NCI-H1105 treated with DMSO at 0.1 percent for 48 hours (cell line): ENCODE measurements around the gene SNAP25.

Source experiments
- DNase-seq: peaks from one replicate; lab custom pipeline; 2025; lab: John Stamatoyannopoulos, UW

SNAP25 gene

DNA sequence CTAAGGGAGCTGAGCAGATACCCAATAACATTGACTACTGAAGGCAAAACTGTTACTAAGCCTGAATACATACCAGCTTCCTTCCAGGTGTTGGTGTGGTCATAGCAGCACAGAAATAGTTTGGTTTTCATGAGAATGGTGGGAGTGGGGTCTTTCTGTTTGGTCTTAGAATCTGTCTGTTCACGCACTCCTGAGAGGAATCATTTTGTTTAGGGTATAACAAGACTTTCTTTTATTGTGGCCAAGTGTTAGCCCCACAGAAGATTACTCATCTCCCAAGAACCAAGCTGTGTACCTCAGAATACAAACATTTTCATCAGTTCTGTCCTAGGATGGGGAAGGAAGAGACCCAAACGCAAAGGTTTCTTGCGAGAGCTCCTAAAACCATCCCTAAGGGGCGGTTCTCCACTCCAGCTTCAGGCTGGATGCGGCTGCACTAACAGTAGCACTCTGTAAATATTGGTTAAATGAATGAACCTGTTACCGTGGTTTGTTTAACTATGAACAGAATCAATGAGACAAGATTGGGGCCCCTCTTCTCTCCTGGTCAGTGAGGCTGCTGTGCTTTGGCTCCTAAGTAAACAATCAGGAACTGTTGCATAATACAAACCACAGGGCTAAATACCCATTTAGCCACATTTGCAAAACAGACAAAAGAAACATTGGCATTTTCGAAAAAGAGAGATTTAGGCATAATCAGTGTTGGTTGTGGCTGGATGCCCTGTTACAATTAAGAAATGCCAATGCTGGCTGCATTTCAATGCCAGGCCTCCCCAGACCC lies 44.9 kb downstream of the SNAP25 start:
- DNase-seq = no peak

DNA sequence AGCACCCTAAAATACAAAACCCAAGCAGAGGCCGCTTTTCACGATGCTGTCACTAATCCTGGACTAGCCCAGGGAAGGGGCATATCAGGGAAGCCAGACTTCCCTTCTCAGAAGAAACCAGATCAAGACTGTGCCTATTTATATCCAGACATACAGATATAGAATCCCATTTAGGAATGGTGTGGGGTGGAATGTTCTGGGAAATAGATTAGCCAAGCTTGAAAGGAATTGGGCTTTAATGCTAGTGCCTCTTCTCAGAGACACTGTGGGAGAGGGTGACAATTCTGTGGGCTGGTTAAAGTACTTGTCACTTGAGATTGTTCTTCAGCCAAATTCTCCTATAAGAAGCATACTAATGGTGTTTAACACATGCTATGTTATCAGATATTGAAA lies 45.5 kb downstream of the SNAP25 start:
- no peak for DNase-seq

DNA sequence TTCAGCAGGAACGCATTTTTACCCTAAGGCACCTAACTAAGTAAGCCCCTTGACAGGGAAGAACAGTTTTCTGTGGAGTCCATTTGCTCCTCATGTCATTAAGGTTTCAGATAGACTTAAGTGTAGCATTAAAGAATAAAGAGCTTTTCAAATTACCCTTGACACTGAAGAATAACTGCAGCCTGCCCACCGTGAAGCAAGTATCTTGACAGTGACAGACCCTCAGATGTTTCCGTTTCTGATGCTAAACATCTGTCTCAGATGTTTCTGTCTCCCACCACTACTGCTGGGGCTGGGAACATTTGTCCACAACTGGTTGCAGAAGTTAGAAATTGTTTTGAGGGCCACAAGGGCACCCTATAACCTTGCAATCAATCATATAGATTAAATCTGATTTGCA lies 50.0 kb downstream of the SNAP25 start:
- DNase-seq = no peak

DNA sequence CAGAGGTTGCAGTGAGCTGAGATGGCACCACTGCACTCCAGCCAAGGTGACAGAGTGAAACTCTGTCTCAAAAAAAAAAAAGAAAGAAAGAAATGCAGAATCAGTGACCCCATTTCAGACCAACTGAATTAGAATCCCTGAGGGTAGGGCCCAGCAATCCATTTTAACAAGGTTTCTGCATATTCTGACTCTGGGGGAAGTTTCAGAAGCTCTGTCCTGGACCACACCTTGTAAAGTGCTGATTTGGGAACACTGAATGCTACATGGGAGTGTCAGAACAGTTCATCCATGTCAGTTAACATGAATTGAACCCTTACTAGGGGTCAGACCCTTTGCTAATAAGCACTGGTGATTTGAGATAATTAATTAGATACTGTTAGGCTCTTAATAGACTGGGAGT lies 52.0 kb downstream of the SNAP25 start:
- no peak for DNase-seq

- DNase-seq = no peak
Measured at GRCh38 chr20:10271494-10272219, 53.0 kb downstream of the SNAP25 start.

DNA sequence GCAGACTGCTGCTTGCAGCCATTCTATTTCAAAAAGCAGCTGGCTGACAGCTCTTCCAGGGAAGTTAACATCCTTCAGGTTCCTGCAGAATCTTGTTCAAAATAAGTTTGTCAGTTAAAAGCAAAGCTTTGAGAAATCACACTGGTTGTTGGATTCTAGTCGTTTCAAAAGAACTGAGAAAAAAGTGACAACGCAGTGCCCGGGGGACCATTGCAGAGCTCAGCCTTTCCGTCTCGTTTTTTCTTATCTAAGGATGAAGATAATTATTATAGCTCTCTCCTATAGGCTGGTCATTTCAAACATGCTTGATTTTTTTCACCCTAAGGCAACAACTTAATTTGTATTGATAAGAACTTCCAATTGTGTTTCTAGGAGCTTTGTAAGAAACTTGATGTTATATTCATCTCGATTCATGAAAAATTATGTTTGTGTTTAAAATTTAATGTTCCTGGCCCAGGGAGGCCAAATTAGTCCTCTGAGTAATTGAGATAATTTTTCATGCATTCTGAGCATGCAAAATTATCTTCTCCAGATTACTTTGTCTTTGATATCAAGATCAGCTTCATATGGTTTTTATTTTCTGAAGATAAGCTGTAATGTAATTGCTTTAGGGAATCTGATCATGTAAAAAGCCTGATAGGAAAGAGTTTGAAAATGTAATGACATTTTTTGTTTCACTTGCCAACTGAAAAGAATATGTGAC lies 58.4 kb downstream of the SNAP25 start:
- no peak for DNase-seq

DNA sequence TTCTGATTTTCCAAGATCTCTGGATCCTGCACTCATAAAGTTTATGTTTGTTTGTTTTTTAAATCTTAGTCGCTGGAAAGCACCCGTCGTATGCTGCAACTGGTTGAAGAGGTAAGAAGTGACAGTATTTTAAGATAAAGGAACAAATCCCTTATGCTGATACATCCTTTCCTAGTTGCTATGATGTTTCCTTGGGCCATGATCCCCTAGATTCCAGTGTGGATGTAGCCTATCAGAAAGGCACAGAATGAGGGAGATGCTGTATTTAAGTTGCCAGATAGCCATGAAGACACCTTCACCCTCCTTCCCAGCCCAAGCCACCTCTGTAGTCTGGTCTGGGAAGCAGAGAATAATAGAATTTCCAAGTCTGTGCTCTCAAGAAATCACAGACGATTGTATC lies 59.0 kb downstream of the SNAP25 start:
- no peak for DNase-seq

GRCh38 chr20:10278412-10278811 lies 59.8 kb downstream of the SNAP25 start:
- DNase-seq = no peak

- DNase-seq = no peak
Measured at GRCh38 chr20:10280018-10280908, 61.6 kb downstream of the SNAP25 start.

DNA sequence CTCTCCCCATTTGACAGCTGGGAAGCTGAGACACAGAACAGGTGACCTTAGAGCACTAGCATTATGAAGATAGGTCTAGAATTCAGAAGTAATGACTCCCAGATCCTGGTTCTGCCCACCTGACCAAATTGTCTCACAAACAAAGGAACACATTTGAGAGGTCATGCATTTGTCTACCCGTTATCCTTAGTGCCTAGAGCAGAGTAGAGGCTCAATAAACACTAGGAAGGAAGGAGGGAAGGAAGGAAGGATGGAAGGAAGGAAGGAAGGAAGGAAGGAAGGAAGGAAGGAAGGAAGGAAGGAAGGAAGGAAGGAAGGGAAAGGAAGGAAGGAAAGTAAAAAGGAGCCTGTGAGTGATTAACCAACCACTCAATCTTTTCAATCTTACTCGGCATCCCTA lies 63.3 kb downstream of the SNAP25 start:
- no peak for DNase-seq

DNA sequence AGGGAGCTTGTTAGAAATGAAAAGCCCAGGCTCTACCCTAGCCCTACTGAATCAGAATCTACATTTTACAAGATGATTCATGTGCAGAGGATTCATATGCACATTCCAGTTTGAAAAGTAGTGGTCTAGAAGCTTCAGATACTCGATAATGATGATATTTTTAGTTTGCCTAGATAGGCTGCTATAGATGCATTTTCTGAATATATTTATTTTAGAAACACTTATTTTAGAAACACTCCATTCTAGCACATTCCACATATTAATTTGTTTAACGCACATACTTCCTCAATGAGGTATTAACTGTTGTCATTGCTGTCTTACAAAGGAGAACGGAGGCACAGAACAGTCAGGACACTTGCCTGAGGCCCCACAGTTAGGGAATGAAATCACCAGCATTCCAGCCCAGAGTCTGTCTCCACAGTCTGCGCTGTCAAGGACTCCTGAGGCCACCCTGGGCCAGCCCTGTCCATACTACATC lies 64.4 kb downstream of the SNAP25 start:
- DNase-seq = no peak

DNA sequence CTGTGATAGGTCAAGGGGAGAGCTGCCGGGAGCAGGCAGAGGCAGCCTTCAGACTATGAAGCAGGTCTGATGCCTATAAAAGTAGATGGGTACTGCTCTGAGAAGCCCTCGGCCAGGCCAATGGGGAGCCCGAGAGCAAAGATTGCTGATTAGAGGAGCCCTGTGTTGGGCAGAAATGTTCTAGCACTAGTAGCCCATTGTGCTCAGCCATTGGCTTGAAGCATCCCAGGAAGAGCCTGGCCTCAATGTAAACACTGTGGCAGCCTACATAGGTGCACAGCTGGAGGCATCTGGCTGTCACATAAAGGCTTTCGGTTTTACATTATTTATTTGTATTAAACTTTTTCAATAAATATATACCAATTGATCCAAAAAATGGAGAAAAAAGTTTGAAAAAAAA lies 67.7 kb downstream of the SNAP25 start:
- DNase-seq = no peak

GRCh38 chr20:10288421-10288820 lies 69.8 kb downstream of the SNAP25 start:
- no peak for DNase-seq

- DNase-seq = no peak
Measured at GRCh38 chr20:10288954-10289646, 70.5 kb downstream of the SNAP25 start.

GRCh38 chr20:10291568-10292248 lies 73.1 kb downstream of the SNAP25 start:
- DNase-seq = no peak

- no peak for DNase-seq
Measured at GRCh38 chr20:10297223-10297622, 78.6 kb downstream of the SNAP25 start.

DNA sequence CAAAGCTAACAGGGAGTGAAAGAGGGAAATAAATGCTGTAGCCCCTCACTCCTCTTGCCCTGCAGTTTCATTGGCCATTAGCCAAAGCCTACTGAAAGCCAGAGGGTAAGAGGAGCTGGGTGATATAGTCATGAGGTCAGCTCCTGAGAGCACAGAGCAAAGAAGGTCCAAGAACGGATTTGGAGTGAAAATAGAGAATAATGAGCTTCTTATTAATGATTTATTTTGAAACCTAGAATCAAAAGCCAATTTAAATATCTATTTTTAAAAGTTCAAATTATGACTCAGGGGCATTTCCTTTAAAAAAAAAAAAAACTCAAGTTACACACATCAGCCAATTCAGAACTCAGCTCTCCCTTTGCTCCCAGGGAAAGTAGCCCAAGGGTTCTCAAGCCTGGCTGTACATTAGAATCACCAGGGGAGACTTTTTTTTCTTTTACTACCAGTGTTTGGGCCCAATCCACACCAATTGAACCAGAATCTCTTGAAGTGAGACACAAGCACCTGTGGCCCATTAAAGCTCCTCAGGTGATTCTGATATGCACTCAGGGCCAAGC lies 79.1 kb downstream of the SNAP25 start:
- DNase-seq = no peak

GRCh38 chr20:10300582-10301446 lies 82.2 kb downstream of the SNAP25 start:
- DNase-seq = peak; percentile 15

- DNase-seq = no peak
Measured at GRCh38 chr20:10303852-10304251, 85.2 kb downstream of the SNAP25 start.
